Subcutaneous adipose tissue (tissue), 4 donors: ENCODE results near the gene ESPN. TPM values are rescaled to one million over a fixed set of nuclear protein-coding genes. Genes with fewer than 3 reads are reported as not detected.

Experiments used
- total RNA-seq, 4 donors: library from RNA; depleted of rRNA; stranded (reverse); fragments of >200 nt; gene quantifications; one replicate each; pipeline ENCODE4 v1.1.0, GENCODE V29; 2016
- TF ChIP-seq, protein P1 (sequence below): fragments of 450-650 bp; IDR thresholded peaks from one replicate; pipeline ENCODE4 v1.5.1; 2016; ENCODE audit warnings: low read depth, mild to moderate bottlenecking, control low read depth, antibody characterized with exemption, moderate library complexity

ESPN gene
- total RNA-seq, 4 donors from 2014 or later, result 0.22 to 1.4 TPM; not detected in 2

- TF ChIP-seq, protein P1, sequence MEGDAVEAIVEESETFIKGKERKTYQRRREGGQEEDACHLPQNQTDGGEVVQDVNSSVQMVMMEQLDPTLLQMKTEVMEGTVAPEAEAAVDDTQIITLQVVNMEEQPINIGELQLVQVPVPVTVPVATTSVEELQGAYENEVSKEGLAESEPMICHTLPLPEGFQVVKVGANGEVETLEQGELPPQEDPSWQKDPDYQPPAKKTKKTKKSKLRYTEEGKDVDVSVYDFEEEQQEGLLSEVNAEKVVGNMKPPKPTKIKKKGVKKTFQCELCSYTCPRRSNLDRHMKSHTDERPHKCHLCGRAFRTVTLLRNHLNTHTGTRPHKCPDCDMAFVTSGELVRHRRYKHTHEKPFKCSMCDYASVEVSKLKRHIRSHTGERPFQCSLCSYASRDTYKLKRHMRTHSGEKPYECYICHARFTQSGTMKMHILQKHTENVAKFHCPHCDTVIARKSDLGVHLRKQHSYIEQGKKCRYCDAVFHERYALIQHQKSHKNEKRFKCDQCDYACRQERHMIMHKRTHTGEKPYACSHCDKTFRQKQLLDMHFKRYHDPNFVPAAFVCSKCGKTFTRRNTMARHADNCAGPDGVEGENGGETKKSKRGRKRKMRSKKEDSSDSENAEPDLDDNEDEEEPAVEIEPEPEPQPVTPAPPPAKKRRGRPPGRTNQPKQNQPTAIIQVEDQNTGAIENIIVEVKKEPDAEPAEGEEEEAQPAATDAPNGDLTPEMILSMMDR, result no peak
These were observed 70.1 kb downstream of the ESPN start for GRCh38 chr1:6494627-6495026.

- TF ChIP-seq, protein P1, result no peak
These were observed 70.5 kb downstream of the ESPN start for GRCh38 chr1:6495041-6495441.

DNA sequence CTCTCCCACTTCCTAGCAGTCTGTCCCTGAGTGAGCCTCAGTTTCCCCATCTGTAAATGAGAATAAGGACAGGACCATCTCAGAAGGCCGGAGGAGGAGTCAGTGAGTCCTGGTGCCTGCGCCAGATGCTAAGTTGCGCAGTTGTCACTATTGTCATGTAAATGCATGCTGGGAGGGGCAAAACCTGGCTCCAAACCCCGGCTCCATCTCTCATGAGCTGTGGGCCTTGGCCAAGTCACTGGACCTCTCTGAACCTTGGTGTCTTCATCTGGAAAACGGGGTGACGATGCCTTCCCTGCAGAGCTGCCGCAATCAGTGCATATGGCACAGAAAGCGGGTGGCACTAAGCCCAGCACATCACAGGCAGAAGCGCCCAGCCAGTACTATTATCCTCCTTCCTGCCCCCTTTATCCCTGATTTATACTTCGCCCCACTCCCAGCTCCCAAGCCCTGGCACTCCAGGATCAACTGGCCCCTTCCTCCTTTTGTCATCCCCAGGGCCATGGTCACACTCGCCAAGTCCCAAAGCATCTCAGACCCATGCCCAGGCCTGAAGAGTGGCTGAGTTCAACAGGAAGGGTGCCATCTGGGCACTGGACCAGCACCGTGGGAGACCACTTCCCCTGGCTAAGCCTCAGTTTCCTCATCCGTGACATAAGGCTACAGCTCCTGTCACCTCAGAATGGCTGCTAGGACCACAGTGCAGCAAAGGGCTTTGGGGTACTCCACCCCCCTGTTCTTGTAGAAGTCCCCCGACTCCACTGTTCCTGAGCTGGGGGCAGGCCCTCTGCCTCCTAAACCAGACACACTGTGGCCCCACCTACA lies 71.2 kb downstream of the ESPN start:
- TF ChIP-seq, protein P1, result no peak

- TF ChIP-seq, protein P1, result no peak
These were observed 71.8 kb downstream of the ESPN start for GRCh38 chr1:6496365-6496721.

GRCh38 chr1:6496890-6497214 lies 72.3 kb downstream of the ESPN start:
- TF ChIP-seq, protein P1, result no peak

- TF ChIP-seq, protein P1, result no peak
These were observed 72.8 kb downstream of the ESPN start for GRCh38 chr1:6497215-6497866.

DNA sequence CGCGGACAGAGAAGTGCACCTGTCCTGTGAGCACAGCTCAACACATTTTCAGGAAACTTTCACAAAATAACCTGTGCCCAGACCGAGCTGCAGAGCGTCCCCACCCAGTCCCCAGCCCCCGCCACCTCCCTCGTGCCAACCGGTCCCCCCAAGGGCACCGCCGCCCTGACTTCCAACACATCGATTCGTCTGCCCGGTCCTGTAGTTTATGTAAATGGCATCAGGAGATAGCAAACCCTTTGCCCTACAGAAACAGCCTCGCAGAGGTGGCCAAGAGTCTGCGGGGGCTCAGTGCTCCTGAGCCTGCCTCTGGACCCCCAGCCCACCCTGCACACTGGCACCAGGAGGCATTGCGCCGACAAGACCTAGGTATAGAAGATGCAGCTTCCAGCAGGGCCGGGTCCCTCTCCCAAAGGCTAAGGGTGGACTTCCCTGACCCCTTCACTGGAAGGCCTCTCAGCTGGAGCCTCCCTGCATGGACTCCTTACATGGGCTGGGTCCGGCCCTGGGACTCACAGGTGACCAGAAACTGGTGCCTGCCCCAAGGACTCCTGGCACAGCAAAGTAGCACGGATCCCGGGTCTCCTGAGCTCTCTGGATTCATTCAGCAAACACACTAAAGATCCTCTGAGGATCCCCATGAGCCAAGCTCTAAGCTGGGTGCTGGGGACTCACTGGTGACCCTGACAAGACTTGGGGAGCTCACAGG lies 73.4 kb downstream of the ESPN start:
- TF ChIP-seq, protein P1, result no peak
